HepG2 (cell line): ENCODE data around the gene S100A6.
"Not testable (repeated sequence)": the region's sequence is repeated elsewhere in the genome, so short reads cannot be mapped to it uniquely, and the experiment has no call there.

Source experiments
- EP300 ChIP-seq, 3 experiments: sonication (generic) in 1 of 3; formaldehyde crosslinking in 1 of 3; IDR thresholded peaks; 2 replicates each; pipeline versions ENCODE4 v1.5.1 to v1.6.1; 2011 to 2020; ENCODE audit warnings: low read depth in 2 of 3, low read length in 2 of 3, borderline replicate concordance in 1 of 3, improper control_type of control experiment in 1 of 3, mild to moderate bottlenecking in 1 of 3, missing genetic modification reagents in 1 of 3, moderate library complexity in 1 of 3
- GATA4 ChIP-seq: sonication (generic); IDR thresholded peaks from 2 replicates; pipeline ENCODE4 v1.6.1; 2016; ENCODE audit warnings: antibody characterized with exemption, low read depth, borderline replicate concordance
- JUNB ChIP-seq: sonication (generic); formaldehyde crosslinking; IDR thresholded peaks from 2 replicates; pipeline ENCODE4 v1.8.0; 2022; ENCODE audit warnings: missing genetic modification reagents, mild to moderate bottlenecking, borderline replicate concordance
- ZBTB3 ChIP-seq: sonication (generic); formaldehyde crosslinking; IDR thresholded peaks from 2 replicates; pipeline ENCODE4 v1.4.0; 2020; ENCODE audit warnings: low read depth, mild to moderate bottlenecking, moderate library complexity, missing genetic modification reagents, borderline replicate concordance
- ZNF292 ChIP-seq: sonication (generic); formaldehyde crosslinking; IDR thresholded peaks from 2 replicates; pipeline ENCODE4 v1.8.1; 2022; ENCODE audit warnings: mild to moderate bottlenecking, low read depth, missing genetic modification reagents, borderline replicate concordance

DNA sequence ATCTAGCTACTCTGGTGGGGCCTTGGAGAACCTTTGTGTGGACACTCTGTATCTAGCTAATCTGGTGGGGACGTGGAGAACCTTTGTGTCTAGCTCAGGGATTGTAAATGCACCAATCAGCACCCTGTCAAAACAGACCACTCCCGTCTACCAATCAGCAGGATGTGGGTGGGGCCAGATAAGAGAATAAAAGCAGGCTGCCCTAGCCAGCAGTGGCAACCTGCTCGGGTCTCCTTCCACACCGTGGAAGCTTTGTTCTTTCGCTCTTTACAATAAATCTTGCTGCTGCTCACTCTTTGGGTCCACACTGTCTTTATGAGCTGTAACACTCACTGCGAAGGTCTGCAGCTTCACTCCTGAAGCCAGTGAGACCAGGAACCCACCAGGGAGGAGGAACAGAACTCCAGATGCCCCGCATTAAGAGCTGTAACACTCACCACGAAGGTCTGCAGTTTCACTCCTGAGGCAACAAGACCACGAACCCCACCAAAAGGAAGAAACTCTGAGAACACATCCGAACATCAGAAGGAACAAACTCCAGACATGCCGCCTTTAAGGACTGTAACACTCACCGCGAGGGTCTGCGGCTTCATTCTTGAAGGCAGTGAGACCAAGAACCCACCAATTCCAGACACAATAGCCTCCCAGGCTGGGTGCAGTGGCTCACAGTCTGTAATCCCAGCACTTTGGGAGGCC is 13.3 kb downstream of the S100A6 start:
- TF ChIP-seq ZNF292 (CRISPR knock-in tag); EP300 (IDR thresholded peaks at IDR 0.05; ENCODE audit: low read depth in 2 of 2, low read length in 2 of 2); EP300 (CRISPR knock-in tag; IDR thresholded peaks at IDR 0.05; ENCODE audit: borderline replicate concordance); GATA4; ZBTB3 (CRISPR knock-in tag); JUNB (CRISPR knock-in tag): not testable (repeated sequence)
